Mesendoderm (in vitro differentiated cells): ENCODE measurements around the gene CLSTN2.
A peak's percentile ranks its signal among the peaks of the same experiment; 100 is the strongest.

ENCODE experiments used
- DNase-seq: peaks from one replicate; pipeline ENCODE4 v3.0.0; 2013
- H2AK5ac ChIP-seq: 2 replicates; pipeline ENCODE4 v1.6.1; 2013; ENCODE audit warnings: low read length, inconsistent platforms
- H2BK120ac ChIP-seq: 2 replicates; pipeline ENCODE4 v1.6.1; 2013; ENCODE audit warnings: low read depth, mild to moderate bottlenecking, low read length, moderate library complexity, mixed read lengths
- H2BK15ac ChIP-seq: replicated peaks from 2 replicates; pipeline ENCODE4 v1.6.1; 2013; ENCODE audit warnings: low read depth, mild to moderate bottlenecking, moderate library complexity
- H2BK5ac ChIP-seq: 2 replicates; pipeline ENCODE4 v1.6.1; 2013; ENCODE audit warnings: low read length, inconsistent platforms
- H3K18ac ChIP-seq: 2 replicates; pipeline ENCODE4 v1.6.1; 2013; ENCODE audit warnings: mild to moderate bottlenecking, low read length, mixed read lengths
- H3K23ac ChIP-seq: one replicate; pipeline ENCODE4 v1.6.1; 2013; ENCODE audit warnings: low read length
- H3K27ac ChIP-seq: 2 replicates; pipeline ENCODE4 v1.5.1; 2013; ENCODE audit warnings: low read depth, mild to moderate bottlenecking, inconsistent platforms, low read length, moderate library complexity
- H3K27me3 ChIP-seq: 2 replicates; pipeline ENCODE4 v1.6.1; 2013; ENCODE audit warnings: low read length, control low read depth, mild to moderate bottlenecking, inconsistent platforms; ENCODE audit not compliant: insufficient read depth, poor library complexity
- H3K36me3 ChIP-seq: 2 replicates; pipeline ENCODE4 v1.6.1; 2013; ENCODE audit warnings: low read length, inconsistent platforms; ENCODE audit not compliant: control insufficient read depth, insufficient read depth
- H3K4ac ChIP-seq: one replicate; pipeline ENCODE4 v1.6.1; 2013; ENCODE audit warnings: low read depth, mild to moderate bottlenecking, low read length, moderate library complexity
- H3K4me1 ChIP-seq: 2 replicates; pipeline ENCODE4 v1.6.1; 2013; ENCODE audit warnings: low read depth, low read length, inconsistent platforms; ENCODE audit not compliant: control insufficient read depth
- H3K4me2 ChIP-seq: 2 replicates; pipeline ENCODE4 v1.6.1; 2013; ENCODE audit warnings: low read length
- H3K4me3 ChIP-seq: 2 replicates; pipeline ENCODE4 v1.5.1; 2013; ENCODE audit warnings: mild to moderate bottlenecking, low read length
- H3K56ac ChIP-seq: one replicate; pipeline ENCODE4 v1.6.1; 2013; ENCODE audit warnings: low read length
- H3K79me1 ChIP-seq: 2 replicates; pipeline ENCODE4 v1.6.1; 2013; ENCODE audit warnings: low read length, inconsistent platforms
- H3K79me2 ChIP-seq: 2 replicates; pipeline ENCODE4 v1.6.1; 2013; ENCODE audit warnings: mild to moderate bottlenecking, low read length; ENCODE audit not compliant: control insufficient read depth, insufficient read depth
- H3K9ac ChIP-seq: 2 replicates; pipeline ENCODE4 v1.6.1; 2013; ENCODE audit warnings: low read length, inconsistent platforms
- H4K5ac ChIP-seq: one replicate; pipeline ENCODE4 v1.6.1; 2013; ENCODE audit warnings: low read length
- H4K8ac ChIP-seq: one replicate; pipeline ENCODE4 v1.6.1; 2013; ENCODE audit warnings: low read depth, mild to moderate bottlenecking, control low read depth, low read length, moderate library complexity
- WGBS: extraction: QIAGEN DNeasy Blood & Tissue Kit; methylation state at CpG from one replicate; pipeline ENCODE4 v1.1.7; 2013; ENCODE audit warnings: low lambda C conversion rate, missing lambda C conversion rate; ENCODE audit not compliant: insufficient coverage; ENCODE audit errors: extremely low coverage; 5-methylcytosine and 5-hydroxymethylcytosine counted together

Gene CLSTN2

GRCh38 chr3:140114789-140115080, 179.8 kb downstream of the CLSTN2 start:
- Histone ChIP-seq H2BK5ac (no peak overlapping the region), H2BK120ac (no peak overlapping the region), H3K4me3 (no peak overlapping the region), H3K27ac (no peak overlapping the region), H3K36me3 (no peaks in the 10 kb centered on the region), H3K4me1 (no peaks in the 10 kb centered on the region), H3K79me1 (no peaks in the 10 kb centered on the region), H3K4ac (no peak overlapping the region), H3K18ac (no peak overlapping the region), H3K56ac (no peak overlapping the region), H3K23ac (no peak overlapping the region), H4K5ac (no peak overlapping the region), H2AK5ac (no peak overlapping the region), H3K27me3 (no peaks in the 10 kb centered on the region), H4K8ac (no peak overlapping the region), H3K9ac (no peak overlapping the region), H2BK15ac (no peak overlapping the region), H3K4me2 (no peak overlapping the region), H3K79me2 (no peaks in the 10 kb centered on the region)
- no CpG with 5 or more reads among the region's 2 CpGs for WGBS
- no peak for DNase-seq

GRCh38 chr3:140117096-140117526, 182.1 kb downstream of the CLSTN2 start:
- Histone ChIP-seq H2BK5ac (no peak overlapping the region), H3K36me3 (no peaks in the 10 kb centered on the region), H3K9ac (no peak overlapping the region), H3K4ac (no peak overlapping the region), H3K79me2 (no peaks in the 10 kb centered on the region), H2BK120ac (no peak overlapping the region), H3K56ac (no peak overlapping the region), H2BK15ac (no peak overlapping the region), H3K79me1 (no peaks in the 10 kb centered on the region), H2AK5ac (no peak overlapping the region), H4K8ac (no peak overlapping the region), H3K27me3 (no peaks in the 10 kb centered on the region), H3K23ac (no peak overlapping the region), H3K18ac (no peak overlapping the region), H3K4me2 (no peak overlapping the region), H3K27ac (no peak overlapping the region), H3K4me1 (no peaks in the 10 kb centered on the region), H3K4me3 (no peak overlapping the region), H4K5ac (no peak overlapping the region)
- DNase-seq: peak; percentile 77
- WGBS: no CpG with 5 or more reads among the region's 4 CpGs

- H3K4me2 ChIP-seq: no peak overlapping the region
- H3K27me3 ChIP-seq: no peaks in the 10 kb centered on the region
- WGBS: no CpG with 5 or more reads among the region's 3 CpGs
- no peak overlapping the region for H2BK5ac ChIP-seq
- H4K8ac ChIP-seq: no peak overlapping the region
- H3K4me3 ChIP-seq: no peak overlapping the region
- H3K9ac ChIP-seq: no peak overlapping the region
- H3K79me2 ChIP-seq: no peaks in the 10 kb centered on the region
- no peak overlapping the region for H2BK15ac ChIP-seq
- H2BK120ac ChIP-seq: no peak overlapping the region
- no peak overlapping the region for H3K18ac ChIP-seq
- no peak overlapping the region for H3K23ac ChIP-seq
- no peaks in the 10 kb centered on the region for H3K4me1 ChIP-seq
- H3K4ac ChIP-seq: no peak overlapping the region
- H4K5ac ChIP-seq: no peak overlapping the region
- no peak overlapping the region for H3K56ac ChIP-seq
- no peaks in the 10 kb centered on the region for H3K36me3 ChIP-seq
- H2AK5ac ChIP-seq: no peak overlapping the region
- DNase-seq: no peak
- H3K27ac ChIP-seq: no peak overlapping the region
- no peaks in the 10 kb centered on the region for H3K79me1 ChIP-seq
These were observed 187.2 kb downstream of the CLSTN2 start for GRCh38 chr3:140122183-140122582.

GRCh38 chr3:140128217-140128616, 193.2 kb downstream of the CLSTN2 start:
- no peaks in the 10 kb centered on the region for H3K36me3 ChIP-seq
- H3K9ac ChIP-seq: no peak overlapping the region
- H2AK5ac ChIP-seq: no peak overlapping the region
- no peak overlapping the region for H4K8ac ChIP-seq
- no peak overlapping the region for H3K4me2 ChIP-seq
- no peaks in the 10 kb centered on the region for H3K79me2 ChIP-seq
- H3K56ac ChIP-seq: peak overlapping the region; percentile 51
- H3K4ac ChIP-seq: no peak overlapping the region
- peak overlapping the region; percentile 38 for H3K27ac ChIP-seq
- no peak overlapping the region for H4K5ac ChIP-seq
- H3K4me1 ChIP-seq: no peaks in the 10 kb centered on the region
- no peaks in the 10 kb centered on the region for H3K27me3 ChIP-seq
- no peak overlapping the region for H2BK120ac ChIP-seq
- no peak overlapping the region for H3K18ac ChIP-seq
- H3K23ac ChIP-seq: no peak overlapping the region
- DNase-seq: no peak
- no peaks in the 10 kb centered on the region for H3K79me1 ChIP-seq
- H2BK15ac ChIP-seq: no peak overlapping the region
- WGBS: no CpG with 5 or more reads among the region's 1 CpG
- no peak overlapping the region for H3K4me3 ChIP-seq
- H2BK5ac ChIP-seq: no peak overlapping the region

GRCh38 chr3:140128631-140129030, 193.6 kb downstream of the CLSTN2 start:
- H3K79me2 ChIP-seq: no peaks in the 10 kb centered on the region
- H3K4ac ChIP-seq: no peak overlapping the region
- H3K79me1 ChIP-seq: no peaks in the 10 kb centered on the region
- no peaks in the 10 kb centered on the region for H3K36me3 ChIP-seq
- H3K4me3 ChIP-seq: no peak overlapping the region
- no peak overlapping the region for H3K18ac ChIP-seq
- H2BK15ac ChIP-seq: no peak overlapping the region
- no peaks in the 10 kb centered on the region for H3K27me3 ChIP-seq
- no peak overlapping the region for H3K23ac ChIP-seq
- WGBS: no CpG with 5 or more reads among the region's 5 CpGs
- H3K9ac ChIP-seq: no peak overlapping the region
- peak overlapping the region; percentile 38 for H3K27ac ChIP-seq
- peak; percentile 83 for DNase-seq
- no peak overlapping the region for H3K56ac ChIP-seq
- no peak overlapping the region for H3K4me2 ChIP-seq
- H4K5ac ChIP-seq: no peak overlapping the region
- H2BK120ac ChIP-seq: no peak overlapping the region
- H3K4me1 ChIP-seq: no peaks in the 10 kb centered on the region
- no peak overlapping the region for H2BK5ac ChIP-seq
- no peak overlapping the region for H2AK5ac ChIP-seq
- H4K8ac ChIP-seq: no peak overlapping the region

GRCh38 chr3:140129768-140130284, 194.8 kb downstream of the CLSTN2 start:
- no peak overlapping the region for H2BK15ac ChIP-seq
- no peak overlapping the region for H3K4me3 ChIP-seq
- no peak overlapping the region for H3K9ac ChIP-seq
- no peak overlapping the region for H3K4me2 ChIP-seq
- H3K79me1 ChIP-seq: no peaks in the 10 kb centered on the region
- H3K27ac ChIP-seq: no peak overlapping the region
- H3K23ac ChIP-seq: no peak overlapping the region
- H3K4ac ChIP-seq: no peak overlapping the region
- no peak overlapping the region for H2AK5ac ChIP-seq
- no peaks in the 10 kb centered on the region for H3K79me2 ChIP-seq
- H3K18ac ChIP-seq: no peak overlapping the region
- H4K5ac ChIP-seq: no peak overlapping the region
- no peak overlapping the region for H4K8ac ChIP-seq
- no peaks in the 10 kb centered on the region for H3K27me3 ChIP-seq
- H3K36me3 ChIP-seq: no peaks in the 10 kb centered on the region
- H2BK5ac ChIP-seq: no peak overlapping the region
- WGBS: no CpG with 5 or more reads among the region's 6 CpGs
- H2BK120ac ChIP-seq: no peak overlapping the region
- no peak overlapping the region for H3K56ac ChIP-seq
- H3K4me1 ChIP-seq: no peaks in the 10 kb centered on the region
- DNase-seq: no peak
